NK-92 (cell line): ENCODE results near the gene MBOAT7.
"Not testable (repeated sequence)": the region's sequence is repeated elsewhere in the genome, so short reads cannot be mapped to it uniquely, and the experiment has no call there.

ENCODE experiments used
- DNase-seq: peaks from one replicate; lab custom pipeline; 2025; ENCODE audit not compliant: unreplicated experiment; lab: John Stamatoyannopoulos, UW

MBOAT7 gene, protein sequence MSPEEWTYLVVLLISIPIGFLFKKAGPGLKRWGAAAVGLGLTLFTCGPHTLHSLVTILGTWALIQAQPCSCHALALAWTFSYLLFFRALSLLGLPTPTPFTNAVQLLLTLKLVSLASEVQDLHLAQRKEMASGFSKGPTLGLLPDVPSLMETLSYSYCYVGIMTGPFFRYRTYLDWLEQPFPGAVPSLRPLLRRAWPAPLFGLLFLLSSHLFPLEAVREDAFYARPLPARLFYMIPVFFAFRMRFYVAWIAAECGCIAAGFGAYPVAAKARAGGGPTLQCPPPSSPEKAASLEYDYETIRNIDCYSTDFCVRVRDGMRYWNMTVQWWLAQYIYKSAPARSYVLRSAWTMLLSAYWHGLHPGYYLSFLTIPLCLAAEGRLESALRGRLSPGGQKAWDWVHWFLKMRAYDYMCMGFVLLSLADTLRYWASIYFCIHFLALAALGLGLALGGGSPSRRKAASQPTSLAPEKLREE

DNA sequence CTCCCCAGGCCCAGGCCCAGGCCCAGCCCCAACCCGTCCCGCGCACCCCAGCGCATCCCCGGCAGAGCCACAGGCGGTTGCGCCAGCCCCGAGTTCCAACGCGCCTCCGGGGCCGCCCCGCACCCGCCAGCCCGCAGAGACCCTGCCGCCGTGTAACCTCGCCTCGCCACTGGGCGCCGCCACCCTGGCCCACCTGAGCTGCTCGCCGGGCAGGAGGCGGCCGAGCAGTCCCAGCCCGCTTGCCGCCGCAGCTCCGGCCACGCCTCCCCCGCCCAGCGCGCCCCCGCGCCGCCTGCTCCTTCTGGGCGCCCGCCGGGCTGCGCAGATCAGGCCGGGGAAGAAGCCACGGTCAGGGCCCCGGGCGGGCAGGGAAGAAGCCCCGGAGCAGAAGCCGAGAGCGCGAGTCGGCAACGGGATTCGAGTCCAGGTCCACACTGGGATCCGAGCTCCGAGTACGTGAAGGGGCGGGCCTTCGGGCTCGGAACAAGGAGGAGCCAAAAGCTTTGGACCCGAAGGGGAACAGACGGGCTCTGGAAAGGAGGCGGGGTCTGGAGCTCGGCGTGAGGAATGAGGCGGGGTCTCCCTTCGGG, at the start of gene MBOAT7:
TSS of gene MBOAT7 (minus strand) at position 436 of the 590 bp plus-strand sequence. CDS start 1,072 bp downstream, outside the sequence.
- no peak for DNase-seq

DNA sequence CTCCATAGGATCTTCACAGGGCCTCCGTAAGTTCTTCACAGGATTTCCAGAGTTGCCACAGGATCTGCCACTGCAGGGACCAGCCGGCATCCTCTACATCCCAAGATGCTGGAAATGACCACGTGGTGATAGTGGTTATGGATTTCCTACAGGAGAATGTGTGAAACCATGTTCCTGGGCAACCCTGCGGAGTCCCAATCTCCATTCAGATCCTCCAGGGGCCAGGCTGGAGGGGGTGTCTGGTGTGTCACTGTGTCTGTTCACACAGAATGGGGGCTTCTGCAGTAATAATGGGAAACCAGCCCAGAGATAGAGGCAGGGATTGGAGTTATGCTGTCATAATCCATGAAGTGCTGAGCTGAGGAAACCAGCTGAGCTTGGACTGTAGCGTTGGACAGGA, 44.6 kb upstream of the MBOAT7 start:
- no peak for DNase-seq

DNA sequence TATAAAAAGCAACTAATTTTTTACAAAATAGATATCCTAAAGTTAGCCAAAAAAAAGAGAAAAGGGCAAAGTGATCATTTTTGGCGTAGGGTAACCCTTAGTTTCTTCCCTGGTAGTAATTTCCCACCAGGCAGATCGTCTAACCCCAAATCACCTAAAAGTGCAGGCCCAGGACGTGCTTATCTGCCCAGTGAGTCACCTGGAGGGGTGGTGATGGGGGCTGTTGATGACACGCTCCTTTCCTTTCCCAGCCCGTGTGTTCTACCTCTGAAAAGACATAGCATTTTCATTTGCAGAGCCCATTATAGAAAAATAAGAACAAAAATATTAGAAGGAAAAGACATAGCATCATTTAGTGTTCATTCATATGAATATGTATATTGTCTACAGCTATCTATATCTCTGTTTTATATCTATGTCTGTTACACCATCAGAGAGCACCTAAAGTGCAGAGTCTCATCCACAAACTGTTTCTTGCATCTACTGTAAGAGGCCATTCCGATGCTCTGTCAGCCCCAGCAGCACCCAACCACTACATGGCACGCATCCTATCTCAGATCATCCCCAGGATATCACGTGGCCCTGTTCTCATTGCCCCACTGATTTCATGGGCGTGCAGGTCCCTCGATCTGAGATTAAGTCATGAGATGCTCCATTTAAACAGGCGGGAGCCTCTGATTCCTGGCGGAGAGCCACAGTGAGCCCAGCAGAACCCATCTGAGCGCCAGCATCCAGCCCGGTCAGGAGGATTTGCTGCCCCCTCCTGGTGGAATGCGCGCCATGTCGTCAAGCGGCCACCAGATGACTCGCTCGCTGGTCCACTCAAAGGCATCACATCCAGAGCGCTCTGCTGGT, 41.9 kb upstream of the MBOAT7 start:
- no peak for DNase-seq

DNA sequence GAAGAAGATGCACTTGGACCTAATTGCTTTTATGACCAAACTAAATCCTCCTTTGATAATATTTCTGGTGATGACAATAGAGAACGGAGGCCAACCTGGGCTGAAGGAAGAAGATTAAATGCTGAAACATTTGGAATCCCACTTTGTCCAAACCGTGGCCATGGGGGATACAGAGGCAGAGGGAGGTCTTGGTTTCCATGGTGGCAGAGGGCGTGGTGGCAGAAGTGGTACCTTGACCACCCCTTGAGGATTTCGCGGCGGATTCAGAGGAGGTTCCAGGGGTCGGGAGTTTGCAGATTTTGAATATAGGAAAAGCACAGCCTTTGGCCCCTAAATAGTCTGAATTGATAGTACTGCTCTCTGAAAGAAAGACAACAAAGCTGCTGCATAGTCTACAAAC, 40.7 kb upstream of the MBOAT7 start:
- DNase-seq = no peak

DNA sequence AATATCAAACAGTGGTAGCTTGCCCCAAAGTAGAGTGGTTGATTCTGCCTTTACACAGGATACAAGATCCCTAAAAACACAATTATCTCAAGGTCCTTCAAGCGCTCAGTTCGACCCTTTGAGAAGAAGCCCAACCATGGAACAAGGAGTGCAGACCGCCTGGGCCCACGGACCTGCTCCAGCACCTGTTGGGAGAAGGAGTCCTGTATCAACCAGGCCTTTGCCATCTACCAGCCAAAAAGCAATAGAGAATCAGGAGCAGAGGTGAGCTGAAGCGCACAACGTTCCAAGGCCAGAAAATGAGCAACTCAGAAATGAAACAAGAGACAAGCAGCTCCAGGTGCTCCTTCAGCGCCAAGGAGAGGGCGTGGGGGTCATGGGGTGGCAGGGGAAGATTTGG, 39.8 kb upstream of the MBOAT7 start:
- DNase-seq = no peak

DNA sequence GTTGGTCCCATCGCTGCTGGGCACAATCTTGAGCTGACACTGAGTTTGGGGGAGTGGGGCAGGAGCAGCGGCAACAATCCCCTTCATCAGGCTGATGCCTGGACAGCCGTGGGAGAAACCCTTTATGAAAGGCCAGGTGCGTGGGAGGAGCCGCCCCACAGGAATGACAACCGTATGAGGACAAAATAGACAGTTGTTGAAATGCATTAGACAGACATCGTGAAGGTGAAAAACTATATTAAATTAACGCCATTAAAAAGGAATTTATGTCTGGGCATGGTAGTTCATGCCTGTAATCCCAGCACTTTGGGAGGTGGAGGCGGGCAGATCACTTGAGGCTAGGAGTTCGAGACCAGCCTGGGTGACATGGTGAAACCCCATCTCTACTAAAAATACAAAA, 35.2 kb upstream of the MBOAT7 start:
- not testable (repeated sequence) for DNase-seq

DNA sequence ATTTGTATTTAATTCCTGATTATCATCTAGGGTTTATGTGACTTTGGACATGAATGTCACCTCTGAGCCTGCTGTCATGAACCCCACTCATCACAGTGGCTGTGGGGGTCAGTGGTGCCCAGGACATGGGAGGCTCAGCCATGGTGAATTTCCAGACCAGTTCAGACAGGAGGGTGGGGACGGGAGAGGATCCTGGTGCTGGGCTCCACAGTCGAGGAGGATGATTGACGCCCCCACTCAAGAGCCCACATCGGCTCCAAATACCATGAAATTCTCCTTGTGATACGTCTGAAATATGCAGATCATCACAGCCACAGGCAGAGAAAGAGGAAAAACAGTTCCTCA, 34.5 kb upstream of the MBOAT7 start:
- DNase-seq = not testable (repeated sequence)

DNA sequence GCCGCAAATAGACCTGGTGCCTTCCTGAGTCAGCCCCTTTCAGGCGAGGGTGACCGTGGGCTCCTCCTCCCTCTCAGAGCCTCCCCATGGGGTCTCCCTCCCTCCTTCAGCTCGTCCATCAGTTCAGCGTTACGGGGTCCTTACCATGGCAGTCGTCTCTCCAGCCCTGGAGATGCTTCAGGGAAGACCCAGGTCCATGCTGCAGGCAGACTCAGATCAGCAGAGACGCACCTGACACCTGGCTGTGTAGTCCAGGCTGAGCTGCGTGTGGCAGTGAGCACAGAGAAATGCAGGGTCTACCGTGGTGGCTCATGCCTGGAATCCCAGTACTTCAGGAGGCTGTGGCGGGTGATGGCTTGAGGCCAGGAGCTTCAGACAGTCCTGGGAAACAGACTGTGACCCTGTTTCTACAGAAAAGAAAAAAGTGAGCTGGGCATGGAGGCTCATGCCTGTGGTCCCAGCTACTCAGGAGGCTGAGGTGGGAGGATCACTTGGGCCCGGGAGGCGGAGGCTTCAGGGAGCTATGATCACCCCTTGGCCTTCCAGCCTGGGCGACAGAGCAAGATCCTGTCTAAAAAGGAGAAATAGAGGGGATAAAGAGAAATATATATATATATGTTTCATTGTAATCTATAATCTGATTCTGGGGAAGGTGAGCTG, 34.0 kb upstream of the MBOAT7 start:
- not testable (repeated sequence) for DNase-seq

DNA sequence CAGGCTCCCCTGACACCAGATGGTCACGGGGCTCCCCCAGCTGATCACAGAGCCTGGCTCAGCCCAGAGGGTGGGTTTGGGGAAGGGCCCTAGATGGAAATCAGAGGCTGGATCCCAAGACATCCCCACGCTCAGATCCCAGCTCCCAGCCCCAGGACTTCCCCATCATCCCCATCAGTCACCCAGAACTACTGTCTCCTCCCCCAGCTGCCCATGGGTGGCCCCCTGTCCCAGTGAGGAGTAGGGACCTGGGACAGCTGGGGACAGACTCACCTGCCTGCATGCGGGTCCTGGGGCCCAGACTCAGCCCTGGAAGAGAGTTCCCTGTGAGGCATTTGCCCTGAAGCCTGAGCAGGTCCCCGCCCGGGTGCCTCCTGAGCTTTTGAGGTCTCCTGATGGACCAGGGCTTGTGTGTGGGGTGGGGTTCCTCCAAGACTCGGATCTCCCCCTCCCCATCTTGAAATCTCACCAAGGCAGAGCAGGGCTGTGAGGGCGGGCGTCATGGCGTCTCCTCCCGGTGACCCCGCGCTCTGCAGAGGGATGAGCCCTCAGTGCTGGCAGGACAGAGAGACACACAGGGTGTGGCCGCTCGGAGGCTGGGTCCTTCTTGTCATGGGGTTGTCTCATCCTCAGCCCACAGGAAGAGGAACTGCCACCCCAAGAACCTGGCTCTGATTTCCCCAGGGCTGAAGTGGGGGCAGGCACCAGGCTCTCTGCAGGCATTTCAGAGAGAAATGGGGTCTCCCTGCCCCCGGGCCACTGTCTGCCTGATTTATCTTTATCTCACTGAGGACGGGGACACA, 33.3 kb upstream of the MBOAT7 start, which contains the start of gene LILRB3:
TSS of gene LILRB3 (minus strand) at position 534 of the 803 bp plus-strand sequence. CDS start at position 503, 31 bp downstream.
- DNase-seq = not testable (repeated sequence)

DNA sequence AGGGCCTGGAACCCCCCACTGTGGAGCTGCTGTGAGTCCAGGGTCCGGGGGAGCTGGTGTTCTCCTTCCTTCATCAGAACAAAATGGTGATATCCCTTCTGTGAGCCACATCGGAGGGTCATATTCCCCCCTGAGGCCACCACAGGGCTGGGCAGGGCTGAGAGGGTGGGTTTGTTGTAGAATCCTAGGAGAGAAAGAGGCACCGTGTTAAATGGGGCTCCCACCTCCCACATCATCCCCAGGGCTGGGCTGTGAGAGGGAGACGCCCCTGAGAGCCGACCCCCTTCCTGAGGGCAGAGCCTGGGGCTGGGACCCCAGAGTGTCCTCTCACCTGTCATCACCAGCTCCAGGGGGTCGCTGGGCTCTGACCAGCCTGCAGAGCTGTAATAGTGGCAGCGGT, 32.6 kb upstream of the MBOAT7 start:
- DNase-seq = not testable (repeated sequence)

DNA sequence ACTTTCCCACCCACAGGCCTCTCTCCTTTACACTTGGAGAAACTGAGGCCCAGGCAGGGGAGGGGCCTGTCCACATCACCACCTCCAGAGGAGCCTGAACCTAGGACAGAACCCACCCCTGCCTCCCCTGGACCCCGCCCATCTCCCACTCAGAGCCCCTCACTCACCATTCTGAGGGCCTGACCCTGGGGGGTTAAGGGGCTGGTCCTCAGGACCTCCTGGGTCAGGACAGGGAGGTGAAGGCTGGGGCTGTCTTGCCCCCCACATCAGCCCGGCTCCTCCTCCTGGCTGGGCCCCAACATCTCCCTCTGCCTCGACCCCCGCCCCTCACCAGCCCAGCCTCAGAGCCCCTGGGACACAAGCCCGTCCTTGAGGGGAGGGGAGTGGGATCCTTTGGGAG, 30.3 kb upstream of the MBOAT7 start:
- not testable (repeated sequence) for DNase-seq

DNA sequence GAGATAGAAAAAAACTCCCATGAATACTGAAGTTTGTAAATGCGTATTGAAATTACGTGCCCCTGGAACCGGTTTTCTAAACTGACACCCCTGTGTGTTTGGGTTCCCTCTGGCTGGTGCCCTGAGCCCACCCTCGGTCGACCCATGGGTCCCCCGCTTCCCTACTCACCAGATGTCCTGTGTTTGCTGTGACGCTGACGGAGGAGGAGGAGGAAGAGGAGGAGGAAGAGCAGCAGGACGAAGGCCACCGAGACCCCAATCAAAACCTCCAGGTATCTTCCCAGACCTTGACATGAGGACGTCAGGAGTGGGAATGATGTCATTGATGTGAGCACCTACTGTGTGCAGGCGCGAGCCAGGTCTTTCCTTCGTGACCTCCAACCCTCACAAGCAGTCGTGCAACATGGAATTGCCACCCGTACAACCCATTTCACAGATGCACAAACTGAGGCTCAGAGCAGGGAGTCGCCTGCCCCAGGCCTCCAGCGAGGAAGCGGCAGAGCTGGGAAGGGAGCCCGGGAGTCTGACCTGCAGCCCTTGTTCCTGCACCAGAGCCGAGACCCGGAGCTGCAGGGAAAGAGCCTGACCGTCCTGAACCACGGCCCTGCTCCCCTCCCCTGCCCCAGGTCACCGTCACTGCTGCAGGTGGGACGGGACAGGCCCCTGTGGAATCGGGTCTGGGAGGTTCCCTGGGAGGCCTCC, 29.7 kb upstream of the MBOAT7 start:
- no peak for DNase-seq

DNA sequence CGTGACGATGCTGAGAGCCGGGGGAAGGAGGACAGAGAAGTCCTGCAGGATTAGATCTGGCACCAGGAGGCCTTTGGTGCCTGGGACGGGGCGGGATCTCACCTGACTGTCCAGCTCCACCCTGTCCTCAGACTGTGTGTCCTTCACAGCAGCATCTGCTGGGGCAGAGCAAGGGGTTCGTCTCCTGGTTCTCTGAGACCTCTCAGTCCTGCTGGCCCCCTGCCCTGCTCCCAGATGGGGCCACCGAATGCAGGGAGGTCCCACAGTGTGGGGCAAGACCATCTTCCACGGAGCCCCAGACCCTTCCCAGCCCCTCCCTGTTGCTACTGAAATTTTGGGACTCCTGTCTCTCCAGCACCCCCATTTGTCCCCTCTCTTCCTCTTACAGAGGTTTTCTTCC, 28.9 kb upstream of the MBOAT7 start:
- DNase-seq = no peak

DNA sequence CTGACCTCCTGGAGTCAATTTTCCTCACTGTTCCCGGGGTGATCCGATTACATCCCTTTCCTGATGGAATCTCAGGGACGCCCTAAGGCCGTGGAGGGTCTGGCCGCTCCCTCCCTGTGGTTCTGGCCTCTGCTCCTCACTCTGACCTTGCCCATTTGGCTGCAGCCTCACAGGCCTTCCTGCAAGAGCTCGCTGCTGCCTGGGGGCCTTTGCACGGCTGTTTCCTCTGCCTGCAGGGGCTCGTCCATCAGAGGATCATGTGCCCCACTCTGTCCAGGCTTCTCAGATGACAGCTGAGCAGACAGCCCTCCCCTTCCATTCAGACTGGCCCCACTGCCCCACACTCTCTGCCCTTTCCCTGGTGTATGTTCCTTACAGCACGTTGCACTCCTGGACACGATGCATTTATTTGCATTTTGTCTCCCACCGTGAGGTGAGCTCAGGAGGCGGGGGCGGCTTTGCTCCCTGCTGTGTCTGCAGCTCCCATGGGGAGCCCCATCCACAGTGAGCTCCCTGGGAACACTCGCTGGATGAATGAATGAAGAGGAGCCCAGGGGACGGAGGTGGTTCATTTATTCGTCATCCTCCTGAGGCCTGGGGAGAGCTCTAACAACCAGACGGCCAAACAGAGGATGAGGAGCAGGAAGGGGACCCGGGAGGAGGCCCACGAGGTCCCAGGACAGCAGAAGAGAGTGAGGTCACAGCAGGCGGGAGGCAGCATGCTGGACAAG, 28.3 kb upstream of the MBOAT7 start:
- DNase-seq = not testable (repeated sequence)

DNA sequence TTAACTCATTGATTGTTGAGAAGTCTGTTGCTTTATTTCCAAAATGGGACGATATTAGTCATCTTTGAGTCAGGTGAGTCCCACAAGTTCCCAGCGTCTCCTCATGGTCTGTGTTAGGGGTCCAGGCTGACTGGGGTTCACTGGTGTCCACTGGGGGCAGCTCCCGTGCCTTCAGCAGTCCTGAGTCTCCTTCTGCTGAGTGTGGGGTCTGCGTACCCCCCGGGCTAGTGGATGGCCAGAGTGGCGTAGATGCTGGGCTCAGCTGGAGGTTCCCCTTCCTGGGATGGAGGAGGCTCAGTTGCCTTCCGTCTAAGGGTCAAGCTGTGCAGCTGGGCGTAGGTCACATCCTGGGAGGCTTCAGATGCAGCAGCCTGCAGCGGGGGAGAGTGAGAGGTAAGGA, 27.5 kb upstream of the MBOAT7 start:
- DNase-seq = no peak

DNA sequence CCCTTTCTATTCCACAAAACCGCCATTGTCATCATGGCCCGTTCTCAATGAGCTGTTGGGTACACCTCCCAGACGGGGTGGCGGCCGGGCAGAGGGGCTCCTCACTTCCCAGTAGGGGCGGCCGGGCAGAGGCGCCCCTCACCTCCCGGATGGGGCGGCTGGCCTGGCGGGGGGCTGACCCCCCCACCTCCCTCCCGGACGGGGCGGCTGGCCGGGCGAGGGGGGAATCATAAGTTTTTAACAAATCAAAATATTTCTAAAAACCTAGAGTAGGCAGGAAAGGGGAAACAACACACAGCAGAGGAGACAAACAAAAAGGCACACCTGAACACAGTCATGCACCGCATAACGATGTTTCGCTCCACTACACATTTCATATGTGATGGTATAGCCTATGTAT, 25.4 kb upstream of the MBOAT7 start:
- DNase-seq = not testable (repeated sequence)

DNA sequence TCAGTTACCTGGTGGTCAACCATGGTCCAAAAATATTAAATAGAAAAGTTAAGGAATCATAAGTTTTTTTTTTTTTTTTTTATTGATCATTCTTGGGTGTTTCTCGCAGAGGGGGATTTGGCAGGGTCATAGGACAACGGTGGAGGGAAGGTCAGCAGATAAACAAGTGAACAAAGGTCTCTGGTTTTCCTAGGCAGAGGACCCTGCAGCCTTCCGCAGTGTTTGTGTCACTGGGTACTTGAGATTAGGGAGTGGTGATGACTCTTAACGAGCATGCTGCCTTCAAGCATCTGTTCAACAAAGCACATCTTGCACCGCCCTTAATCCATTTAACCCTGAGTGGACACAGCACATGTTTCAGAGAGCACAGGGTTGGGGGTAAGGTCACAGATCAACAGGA, 24.8 kb upstream of the MBOAT7 start:
- DNase-seq = not testable (repeated sequence)

DNA sequence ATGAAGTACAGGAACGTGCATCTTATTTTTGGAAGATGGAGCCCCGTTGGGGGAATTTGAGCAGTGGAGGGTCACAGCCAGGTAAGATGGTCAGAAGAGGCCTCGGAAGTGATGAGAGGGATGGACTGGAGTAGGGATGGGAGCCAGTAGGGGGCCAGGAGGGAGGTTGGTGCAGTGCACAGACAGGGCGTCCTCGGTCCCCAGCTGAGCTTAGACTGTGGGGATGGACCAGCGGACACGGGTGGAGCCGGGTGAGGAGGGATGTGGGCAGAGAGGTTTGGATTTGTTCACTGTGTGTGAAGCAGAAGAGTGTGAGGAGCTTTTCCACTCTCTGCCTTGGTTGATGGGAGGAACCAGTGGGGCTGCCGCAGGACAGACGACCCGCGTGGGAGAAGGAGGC, 21.9 kb upstream of the MBOAT7 start:
- DNase-seq = no peak
